Esophagus (tissue), 2 donors: ENCODE results near the gene TAS1R3. TPM values are rescaled to one million over a fixed set of nuclear protein-coding genes. Genes with fewer than 3 reads are reported as not detected.
"Not testable (repeated sequence)": the region's sequence is repeated elsewhere in the genome, so short reads cannot be mapped to it uniquely, and the experiment has no call there.

Source experiments
- H3K27ac ChIP-seq, 2 donors: one replicate each; pipeline ENCODE4 v1.5.1; 2013; ENCODE audit warnings: low read depth in 2 of 2, mild to moderate bottlenecking in 2 of 2, inconsistent platforms in 1 of 2, low read length in 1 of 2, moderate library complexity in 1 of 2
- H3K27me3 ChIP-seq, 2 donors: one replicate each; pipeline ENCODE4 v1.6.1; 2013; ENCODE audit warnings: low read length in 2 of 2, control low read depth in 1 of 2, mild to moderate bottlenecking in 1 of 2; ENCODE audit not compliant: insufficient read depth in 2 of 2, control insufficient read depth in 1 of 2
- H3K36me3 ChIP-seq, 2 donors: one replicate each; pipeline ENCODE4 v1.6.1; 2013; ENCODE audit warnings: low read length in 1 of 2; ENCODE audit not compliant: control insufficient read depth in 2 of 2, insufficient read depth in 2 of 2
- H3K4me1 ChIP-seq, 2 donors: one replicate each; pipeline ENCODE4 v1.6.1; 2013; ENCODE audit warnings: low read length in 1 of 2; ENCODE audit not compliant: control insufficient read depth in 2 of 2, insufficient read depth in 2 of 2
- H3K4me3 ChIP-seq, 2 donors: one replicate each; pipeline ENCODE4 v1.5.1; 2013; ENCODE audit warnings: low read length in 2 of 2, mild to moderate bottlenecking in 2 of 2, low read depth in 1 of 2, moderate library complexity in 1 of 2
- H3K9me3 ChIP-seq, 2 donors: one replicate each; pipeline ENCODE4 v1.6.1; 2013; ENCODE audit warnings: mild to moderate bottlenecking in 2 of 2, low read depth in 1 of 2, low read length in 1 of 2, moderate library complexity in 1 of 2; ENCODE audit not compliant: control insufficient read depth in 2 of 2, insufficient read depth in 1 of 2
- WGBS, 2 donors: extraction: QIAGEN DNeasy Blood & Tissue Kit; methylation state at CpG; one replicate each; pipeline ENCODE4 v1.1.7; 2013; 5-methylcytosine and 5-hydroxymethylcytosine counted together
- polyA plus RNA-seq, 2 donors: library from polyadenylated mRNA; stranded (reverse); fragments of 200-250 nt; gene quantifications; one replicate each; pipeline ENCODE4 v1.2.3, GENCODE V29; 2013
- donor health status: healthy with polysubstance abuse.
- donor health status: Bipolar disorder and iron deficiency.

Gene TAS1R3
- polyA plus RNA-seq, 2 donors, result 0.28 to 1.9 TPM

DNA sequence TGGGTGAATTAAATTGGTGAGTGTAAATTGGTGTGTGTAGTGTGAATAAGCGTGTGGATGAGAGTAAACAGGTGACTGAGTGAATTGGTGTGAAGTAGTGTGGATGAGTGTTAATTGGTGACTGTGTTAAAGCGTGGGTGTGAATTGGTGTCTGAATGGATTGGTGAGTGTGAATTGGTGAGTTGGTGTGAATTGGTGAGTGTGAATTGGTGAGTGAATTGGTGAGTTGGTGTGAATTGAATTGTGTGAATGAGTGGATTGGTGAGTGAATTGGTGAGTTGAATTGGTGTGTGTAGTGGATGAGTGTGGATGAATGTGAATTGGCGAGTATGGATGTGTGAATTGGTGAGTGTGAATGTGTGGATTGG, 35.6 kb downstream of the TAS1R3 start:
- Histone ChIP-seq H3K4me1 (no peaks in the 10 kb centered on the region), H3K36me3 (no peaks in the 10 kb centered on the region), H3K27ac (no peak overlapping the region), H3K27me3 (no peaks in the 10 kb centered on the region), H3K4me3 (no peak overlapping the region), H3K9me3 (peaks cover 0 to 5% of the 10 kb centered on the region in 2 donors)
- 98 to 100% methylated on average over 3 of the region's 3 CpGs for WGBS, 2 donors

DNA sequence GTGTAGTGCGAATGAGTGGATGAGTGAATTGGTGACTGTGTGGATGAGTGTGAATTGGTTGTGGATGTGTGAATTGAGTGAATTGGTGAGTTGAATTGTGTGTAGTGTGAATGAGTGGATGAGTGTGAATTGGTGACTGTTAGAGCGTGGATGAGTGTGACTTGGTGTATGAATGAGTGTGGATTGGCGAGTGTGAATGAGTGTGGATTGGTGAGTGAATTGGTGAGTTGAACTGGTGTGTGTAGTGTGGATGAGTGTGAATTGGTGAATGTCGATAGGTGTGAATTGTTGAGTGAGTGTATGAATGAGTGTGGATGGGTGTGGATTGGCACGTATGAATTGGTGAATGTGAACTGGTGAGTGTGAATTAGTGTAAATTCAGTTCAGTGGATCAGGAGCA, 36.2 kb downstream of the TAS1R3 start:
- Histone ChIP-seq H3K27ac (no peak overlapping the region), H3K9me3 (peaks cover 0 to 5% of the 10 kb centered on the region in 2 donors), H3K4me3 (no peak overlapping the region), H3K4me1 (peaks cover 0 to 3% of the 10 kb centered on the region in 2 donors), H3K27me3 (no peaks in the 10 kb centered on the region), H3K36me3 (no peaks in the 10 kb centered on the region)
- WGBS, 2 donors, result 94 to 96% methylated on average over 5 of the region's 5 CpGs

DNA sequence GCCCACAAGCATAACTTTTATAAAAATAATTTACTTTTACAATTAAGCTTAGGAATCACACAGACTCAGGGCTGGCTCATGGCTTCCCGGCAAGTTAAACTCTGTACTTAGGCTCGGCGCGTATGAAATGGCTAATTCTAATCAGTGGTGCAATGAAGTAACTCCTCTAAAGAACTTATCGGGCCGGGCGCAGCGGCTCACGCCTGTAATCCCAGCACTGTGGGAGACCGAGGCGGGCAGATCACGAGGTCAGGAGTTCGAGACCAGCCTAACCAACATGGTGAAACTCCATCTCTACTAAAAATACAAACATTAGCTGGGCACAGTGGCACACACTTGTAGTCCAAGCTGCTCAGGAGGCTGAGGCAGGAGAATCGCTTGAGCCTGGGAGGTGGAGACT, 39.0 kb downstream of the TAS1R3 start:
- peaks cover 9 to 13% of the 10 kb centered on the region in 2 donors for H3K4me1 ChIP-seq
- not testable (repeated sequence) for H3K27me3 ChIP-seq, H3K27ac ChIP-seq, H3K9me3 ChIP-seq, H3K36me3 ChIP-seq, H3K4me3 ChIP-seq
- WGBS, 2 donors, result 93 to 94% methylated on average over 14 of the region's 14 CpGs

DNA sequence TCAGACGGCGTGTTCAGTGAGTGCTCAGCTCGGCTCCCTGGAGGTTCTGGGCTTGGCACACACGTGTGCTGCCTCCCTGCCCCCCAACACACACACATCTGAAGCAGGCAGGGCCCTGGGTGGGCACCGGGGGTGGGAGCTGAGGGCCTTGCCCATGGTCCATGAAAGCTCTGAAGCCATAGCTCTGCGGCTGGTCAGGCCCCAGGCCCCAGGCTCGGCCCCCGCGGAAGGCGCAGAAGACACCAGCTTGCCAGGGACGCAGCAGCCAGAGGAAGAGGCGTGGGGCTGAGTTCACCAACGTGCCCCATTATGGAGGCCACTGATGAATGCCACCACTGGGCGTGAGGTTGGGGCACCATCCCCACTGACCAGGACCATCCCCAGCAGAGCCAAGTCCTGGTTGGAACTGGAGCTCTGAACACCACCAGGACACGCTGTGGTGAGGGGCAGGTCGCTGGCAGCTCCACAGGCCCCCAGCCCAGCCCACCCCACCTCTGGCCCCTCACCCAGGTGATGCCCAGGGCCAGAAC, 39.8 kb downstream of the TAS1R3 start:
- Histone ChIP-seq H3K9me3 (peaks cover 0 to 5% of the 10 kb centered on the region in 2 donors), H3K36me3 (peaks cover 0 to 3% of the 10 kb centered on the region in 2 donors), H3K27ac (no peak overlapping the region), H3K27me3 (no peaks in the 10 kb centered on the region), H3K4me1 (peaks cover 9 to 13% of the 10 kb centered on the region in 2 donors), H3K4me3 (no peak overlapping the region)
- WGBS, 2 donors, result 81 to 84% methylated on average over 16 of the region's 16 CpGs

DNA sequence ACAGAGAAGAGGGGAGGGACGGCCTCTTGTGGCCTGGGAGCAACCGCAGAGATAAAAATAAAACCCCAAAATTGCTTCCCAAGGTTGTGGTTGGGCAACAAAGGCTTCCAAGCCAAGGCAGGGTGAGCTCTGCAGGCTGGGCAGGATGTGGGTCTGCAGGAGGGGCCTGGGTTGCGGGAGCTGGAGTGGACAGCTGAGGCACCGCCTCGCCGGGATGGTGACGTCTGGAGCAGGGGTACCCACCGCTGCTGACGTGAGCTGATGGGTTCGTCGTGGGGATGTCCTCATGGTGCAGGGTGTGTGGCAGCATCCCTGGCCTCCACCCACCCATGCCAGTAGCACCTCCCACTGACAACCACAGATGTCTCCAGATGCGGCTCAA, 40.3 kb downstream of the TAS1R3 start:
- Histone ChIP-seq H3K4me1 (peaks cover 11 to 13% of the 10 kb centered on the region in 2 donors), H3K27ac (no peak overlapping the region), H3K27me3 (no peaks in the 10 kb centered on the region), H3K36me3 (peaks cover 0 to 3% of the 10 kb centered on the region in 2 donors), H3K9me3 (peaks cover 0 to 5% of the 10 kb centered on the region in 2 donors), H3K4me3 (no peak overlapping the region)
- 57 to 62% methylated on average over 12 of the region's 12 CpGs for WGBS, 2 donors

DNA sequence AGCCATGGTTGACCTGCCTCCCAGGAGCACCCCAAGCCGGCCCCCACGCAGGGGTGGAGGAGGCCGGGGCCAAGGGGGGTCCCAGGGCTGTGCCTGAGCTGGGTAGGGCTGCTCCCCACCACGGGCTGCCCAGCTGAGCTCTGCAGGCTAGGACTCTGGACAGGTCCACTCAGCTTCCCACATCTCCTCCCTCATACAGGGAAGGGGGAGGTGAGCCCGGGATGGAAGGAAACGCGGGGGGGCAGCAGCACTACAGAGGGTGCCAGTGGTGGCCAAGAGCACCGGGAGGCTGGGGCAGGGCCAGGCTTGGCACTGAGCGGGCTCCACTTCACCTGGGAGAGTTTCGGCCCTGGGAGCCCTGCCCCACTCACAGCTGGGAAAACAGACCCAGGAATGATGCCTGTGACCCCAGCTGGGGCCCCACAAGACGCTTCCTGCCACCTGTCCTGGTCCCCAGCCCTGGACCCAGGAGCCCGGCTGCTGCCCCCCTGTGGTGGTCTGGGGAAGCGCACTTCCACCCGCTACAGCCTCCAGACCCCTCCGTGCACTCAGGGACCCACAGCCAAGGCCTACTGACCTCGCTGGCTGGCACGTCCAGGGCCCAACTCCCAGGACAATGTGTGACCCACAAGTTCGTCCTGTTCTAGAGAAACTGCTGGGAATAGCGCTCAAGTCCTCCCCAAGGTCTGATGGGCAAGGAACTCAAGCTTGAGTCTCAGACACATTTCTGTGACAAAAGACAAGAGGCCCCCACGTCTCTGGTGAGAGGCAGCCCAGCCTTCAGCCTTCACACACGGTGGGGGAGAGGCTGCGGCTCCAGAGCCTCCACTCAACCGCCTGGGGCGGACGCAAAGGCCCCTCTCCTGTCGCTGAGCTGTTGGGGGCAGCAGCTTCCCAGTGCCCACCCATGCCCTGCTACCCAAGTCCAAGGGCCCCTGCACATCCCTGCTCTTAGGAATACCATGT, 40.9 kb downstream of the TAS1R3 start:
- no peaks in the 10 kb centered on the region for H3K27me3 ChIP-seq
- peaks cover 0 to 1% of the 10 kb centered on the region in 2 donors for H3K9me3 ChIP-seq
- no peak overlapping the region for H3K27ac ChIP-seq
- H3K4me3 ChIP-seq, result no peak overlapping the region
- peaks cover 11 to 13% of the 10 kb centered on the region in 2 donors for H3K4me1 ChIP-seq
- H3K36me3 ChIP-seq, result peaks cover 0 to 3% of the 10 kb centered on the region in 2 donors
- WGBS, 2 donors, result 31 to 34% methylated on average over 26 of the region's 26 CpGs

DNA sequence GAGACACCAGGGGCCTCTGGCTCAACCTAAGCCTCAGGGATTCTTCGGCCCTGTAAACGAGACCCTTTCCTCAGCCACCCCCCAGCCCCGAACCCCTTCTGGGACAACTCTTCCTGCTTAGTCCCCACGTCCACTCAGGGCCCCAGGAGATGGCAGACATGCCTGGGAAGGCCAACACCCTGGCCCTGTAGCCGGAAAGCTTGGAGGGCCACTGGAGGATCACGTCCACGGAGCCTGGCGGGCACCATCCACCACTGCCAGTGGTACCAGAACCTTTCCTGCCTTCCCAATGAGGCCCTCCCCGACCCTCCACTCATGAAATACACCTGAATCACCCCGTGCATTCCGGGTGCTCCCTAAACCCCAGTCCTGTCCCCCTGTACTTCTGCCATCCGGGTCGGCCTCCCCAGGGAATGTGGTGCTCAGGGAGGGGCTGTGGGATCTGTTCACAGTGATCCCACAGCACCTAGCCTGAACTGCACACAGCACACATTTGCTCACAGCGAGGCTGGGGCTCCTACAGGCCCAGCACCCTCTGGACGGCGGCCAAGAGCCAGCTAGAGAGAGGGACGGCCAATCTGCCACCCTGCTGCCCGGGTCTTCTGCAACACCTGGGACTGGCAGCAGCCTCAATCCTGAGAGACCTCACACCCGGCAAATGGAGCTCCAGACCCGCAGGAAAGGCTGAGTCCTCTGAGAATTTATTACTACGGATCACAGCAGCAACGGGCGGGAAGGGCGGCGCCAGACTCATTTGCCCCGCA, 42.2 kb downstream of the TAS1R3 start:
- WGBS, 2 donors, result 82 to 84% methylated on average over 26 of the region's 26 CpGs
- Histone ChIP-seq H3K27ac (no peak overlapping the region), H3K4me3 (peak overlapping the region in 1 of 2 donors; percentile 75), H3K9me3 (no peaks in the 10 kb centered on the region), H3K27me3 (no peaks in the 10 kb centered on the region), H3K36me3 (peaks cover 0 to 3% of the 10 kb centered on the region in 2 donors), H3K4me1 (peaks cover 11 to 13% of the 10 kb centered on the region in 2 donors)

DNA sequence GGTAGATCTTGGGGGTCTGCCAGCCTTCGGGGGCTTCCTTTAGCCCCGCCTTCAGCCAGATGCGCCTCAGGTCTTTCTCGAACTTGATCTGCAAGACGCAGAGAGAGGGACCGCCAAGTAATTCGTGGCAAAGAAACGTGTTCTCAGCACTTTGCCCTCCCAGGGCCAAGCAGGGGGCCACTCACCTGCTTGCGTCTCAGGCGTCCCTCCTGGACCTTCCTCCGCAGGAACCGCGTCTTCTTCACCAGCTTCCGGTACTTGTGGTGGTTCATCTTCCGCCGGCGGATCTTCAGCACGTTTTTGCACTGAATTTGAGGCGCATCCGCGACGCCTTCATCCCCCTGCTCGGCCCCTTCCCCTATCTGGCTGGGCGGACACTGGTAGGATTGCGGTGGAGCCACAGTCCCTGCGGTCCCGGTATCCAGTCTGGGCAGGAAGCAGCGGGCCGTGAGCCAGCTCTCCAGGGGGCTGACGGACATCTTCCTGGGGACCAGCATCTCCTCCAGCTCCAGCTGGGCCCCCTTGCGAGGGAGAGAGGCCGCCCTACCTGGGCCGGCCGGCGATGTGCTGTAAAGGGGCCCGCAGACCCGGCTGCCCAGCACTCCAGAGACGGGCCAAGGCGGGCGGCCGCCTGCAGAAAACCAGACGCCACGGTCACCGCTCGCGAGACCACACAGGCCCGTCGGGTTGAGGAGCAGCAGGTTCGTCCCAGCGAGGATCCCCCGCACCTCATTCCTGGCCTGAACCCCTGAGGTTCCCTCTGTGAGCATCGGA, 42.9 kb downstream of the TAS1R3 start:
- H3K27ac ChIP-seq, result peak overlapping the region in 1 of 2 donors; percentile 85
- 46 to 50% methylated on average over 52 of the region's 52 CpGs for WGBS, 2 donors
- no peaks in the 10 kb centered on the region for H3K9me3 ChIP-seq

DNA sequence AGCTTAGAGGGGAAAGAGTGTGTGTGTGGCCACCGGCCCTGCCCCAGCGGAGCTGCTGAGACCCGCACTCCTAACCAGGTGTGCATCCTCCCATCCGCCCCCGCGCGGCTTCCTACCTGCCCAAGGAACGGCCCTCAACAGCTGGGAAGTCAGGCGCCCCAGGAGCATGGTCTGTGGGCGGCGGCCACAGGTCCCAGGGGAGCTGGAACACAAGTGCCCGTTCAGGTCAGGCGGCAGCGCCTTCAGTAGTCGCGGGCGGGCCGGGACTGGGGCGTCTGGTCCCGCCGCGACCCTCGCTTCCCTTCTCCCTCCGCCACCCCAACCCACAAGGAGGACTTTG, 43.5 kb downstream of the TAS1R3 start:
- Histone ChIP-seq H3K27ac (peak overlapping the region; percentile 85 to 94), H3K36me3 (peaks cover 0 to 3% of the 10 kb centered on the region in 2 donors), H3K4me3 (peak overlapping the region; percentile 75 to 97), H3K4me1 (peaks cover 11 to 13% of the 10 kb centered on the region in 2 donors), H3K27me3 (no peaks in the 10 kb centered on the region), H3K9me3 (no peaks in the 10 kb centered on the region)
- WGBS, 2 donors, result 0% methylated on average over 22 to 24 of the region's 24 CpGs

More for the DNA sequence above, 42.9 kb downstream of the TAS1R3 start:
- Histone ChIP-seq H3K4me3 (peak overlapping the region; percentile 75 to 97), H3K27me3 (no peaks in the 10 kb centered on the region), H3K4me1 (peaks cover 11 to 13% of the 10 kb centered on the region in 2 donors), H3K36me3 (peaks cover 0 to 3% of the 10 kb centered on the region in 2 donors)
